GM15510 (cell line): ENCODE data around the gene PAK1.

Source experiments
- POLR2A ChIP-seq: IDR thresholded peaks from 3 replicates; pipeline ENCODE4 v1.6.1; 2011; ENCODE audit warnings: borderline replicate concordance; ENCODE audit not compliant: insufficient read length; ENCODE audit errors: extremely low read depth

The PAK1 gene

DNA sequence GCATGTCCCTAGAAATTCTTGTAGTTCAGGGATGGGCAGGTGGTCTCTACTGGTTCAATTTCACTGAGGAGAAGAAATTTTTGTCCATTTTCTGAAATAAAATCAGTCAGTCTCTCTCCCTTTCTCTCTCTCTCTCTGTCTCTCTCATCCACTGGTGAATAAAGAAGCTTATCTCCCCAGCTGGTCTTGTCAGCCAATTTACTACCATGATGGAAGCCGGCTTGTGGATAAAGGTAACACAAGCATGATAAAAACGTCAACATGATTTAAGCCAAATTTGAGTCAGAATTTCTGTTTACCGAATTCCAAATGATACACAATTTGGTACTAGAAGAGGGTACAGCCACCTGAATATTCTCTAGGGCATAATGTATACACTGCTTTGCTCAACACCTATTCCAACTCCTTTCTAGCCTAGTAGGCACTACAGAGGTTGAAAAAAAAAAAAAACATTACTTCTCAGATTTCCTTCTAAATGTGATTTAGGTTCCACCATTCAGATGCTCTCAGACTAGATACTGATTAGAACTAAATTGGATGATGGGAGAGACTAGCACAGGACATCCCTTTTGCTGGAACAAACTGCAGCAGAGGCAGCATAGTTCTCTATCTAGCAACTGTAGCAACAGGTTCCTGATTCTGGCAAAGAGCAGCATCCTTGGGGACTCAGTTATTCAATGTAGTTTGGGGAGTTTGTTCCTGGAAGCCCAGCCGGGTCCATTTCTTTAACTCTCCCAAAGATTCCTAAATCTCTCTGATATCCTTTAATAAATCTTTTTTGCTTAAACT lies 18.8 kb downstream of the PAK1 start:
- no peak for TF ChIP-seq POLR2A

DNA sequence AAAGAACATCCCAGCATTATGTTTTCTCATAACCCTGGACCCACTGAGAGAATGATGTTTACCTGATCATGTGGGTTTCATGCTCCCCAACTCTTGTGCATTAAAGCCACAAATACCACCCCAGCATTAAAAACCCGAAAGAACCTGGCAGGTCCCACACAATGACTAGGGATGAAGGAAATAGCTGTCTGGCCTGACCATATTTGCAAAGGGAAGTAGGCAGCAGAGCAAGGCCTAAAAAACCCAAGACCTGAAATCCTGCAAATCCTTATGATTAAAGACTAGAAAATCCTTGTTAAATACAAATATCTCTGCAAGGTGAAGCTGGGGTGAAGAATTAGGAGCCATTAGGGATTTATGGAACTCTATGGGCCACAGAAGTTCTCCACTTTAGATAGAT lies 23.7 kb downstream of the PAK1 start:
- no peak for TF ChIP-seq POLR2A

DNA sequence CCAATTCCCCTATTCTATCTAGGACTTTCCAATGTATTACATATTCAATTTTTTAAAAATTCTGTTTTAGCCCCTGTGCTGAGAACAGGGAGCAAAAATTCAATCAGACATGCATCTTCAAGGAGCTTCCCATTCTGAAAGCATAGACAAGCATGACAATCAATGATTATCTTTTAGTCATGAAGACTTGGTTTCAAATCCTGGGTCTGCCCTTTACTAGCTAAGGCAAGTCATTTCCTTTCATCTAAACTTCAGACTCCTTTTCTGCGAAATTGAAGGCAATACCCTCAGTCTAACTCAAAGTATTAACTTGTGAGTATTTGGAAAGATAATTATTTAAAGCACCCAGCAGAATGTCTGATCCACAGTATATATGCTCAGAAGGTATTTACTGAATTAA lies 24.1 kb downstream of the PAK1 start:
- no peak for TF ChIP-seq POLR2A

DNA sequence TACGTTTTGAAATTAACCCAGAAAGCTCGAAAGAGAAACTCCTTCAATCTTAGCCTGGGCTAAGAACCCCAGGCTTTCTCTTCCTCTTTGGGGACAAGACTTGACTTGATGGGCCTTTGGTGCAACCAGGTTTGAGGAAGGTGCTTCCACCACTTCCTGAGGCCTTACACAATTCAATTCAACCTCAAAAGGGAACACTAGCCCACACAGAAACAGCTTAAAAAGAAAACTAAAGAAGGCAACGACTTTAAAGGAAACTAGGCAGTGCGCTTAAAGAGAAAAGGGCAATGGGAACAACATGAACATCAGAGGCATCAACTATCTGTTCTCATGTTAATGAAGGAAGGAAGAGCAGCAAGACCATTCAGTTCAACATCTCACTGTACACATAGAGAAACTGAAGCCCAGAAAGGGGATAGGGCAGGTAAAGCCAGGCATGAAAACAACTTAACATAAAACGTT lies 24.8 kb downstream of the PAK1 start:
- no peak for TF ChIP-seq POLR2A

DNA sequence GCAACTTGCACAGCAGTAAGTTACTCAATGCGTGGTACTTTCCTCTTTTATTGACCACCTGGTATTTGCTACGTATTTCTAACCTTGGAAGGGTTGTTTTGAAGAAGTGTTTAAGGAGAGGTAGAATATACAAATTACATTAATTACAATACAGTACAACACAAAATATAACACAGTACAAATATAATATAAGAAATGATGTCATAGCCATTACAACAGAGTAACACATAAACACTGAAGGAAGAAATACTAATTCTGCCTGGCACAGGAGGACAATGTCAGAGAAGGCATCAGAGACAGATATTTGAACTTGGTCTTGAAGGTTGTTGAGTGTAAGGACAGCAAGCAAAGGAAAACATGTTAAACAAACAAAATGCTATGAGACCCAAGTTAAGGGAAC lies 25.6 kb downstream of the PAK1 start:
- no peak for TF ChIP-seq POLR2A

DNA sequence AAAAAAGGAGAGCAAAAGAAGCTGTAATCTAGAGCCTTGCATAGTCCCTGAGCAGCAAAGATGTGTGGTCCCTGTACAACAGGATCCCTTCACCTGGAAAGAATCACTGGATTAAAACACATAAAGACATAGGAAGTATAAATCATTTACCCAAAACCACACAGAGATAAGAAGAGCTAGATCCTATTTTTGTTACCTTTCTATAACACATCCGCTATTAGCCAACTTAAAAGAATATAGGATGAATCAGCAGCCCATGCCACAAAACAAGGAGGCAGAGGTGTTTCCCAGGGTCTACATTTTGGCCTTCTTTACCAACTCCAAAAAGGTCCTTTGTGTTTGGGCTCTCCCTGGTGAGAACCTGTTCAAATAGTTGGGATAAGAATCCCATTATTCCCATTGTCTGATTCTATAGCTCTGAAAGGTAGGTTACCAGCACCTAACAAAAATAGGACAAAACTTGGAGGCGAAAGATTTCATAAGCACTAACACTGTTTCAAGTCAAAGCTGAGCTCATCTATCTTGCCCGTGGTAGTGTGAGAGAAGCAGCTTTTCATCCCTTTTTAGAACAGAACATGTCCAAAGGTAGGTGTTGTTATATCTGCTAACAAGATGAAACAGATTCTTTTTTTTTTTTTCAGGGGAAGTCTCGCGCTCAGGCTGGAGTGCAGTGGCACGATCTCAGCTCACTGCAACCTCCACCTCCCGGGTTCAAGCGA lies 26.8 kb downstream of the PAK1 start:
- no peak for TF ChIP-seq POLR2A

DNA sequence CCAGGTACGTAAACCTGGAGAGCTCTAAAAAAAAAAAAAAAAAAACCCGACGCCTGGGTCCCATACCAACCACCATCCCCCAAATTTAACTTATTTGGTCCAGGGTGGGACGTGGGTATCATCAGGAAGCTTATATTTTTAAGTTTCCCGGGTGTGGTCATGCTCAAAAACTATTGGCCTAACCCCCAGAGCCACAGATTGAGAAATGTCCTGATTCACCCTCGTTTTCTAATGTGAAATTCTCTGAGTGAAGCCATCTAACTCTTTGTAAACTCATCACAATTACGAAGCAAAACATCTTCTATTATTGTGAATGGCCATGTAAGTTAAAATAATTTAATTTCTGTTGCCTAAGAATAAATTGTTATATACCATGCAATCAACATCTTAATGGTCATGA lies 29.6 kb downstream of the PAK1 start:
- TF ChIP-seq POLR2A, result no peak

DNA sequence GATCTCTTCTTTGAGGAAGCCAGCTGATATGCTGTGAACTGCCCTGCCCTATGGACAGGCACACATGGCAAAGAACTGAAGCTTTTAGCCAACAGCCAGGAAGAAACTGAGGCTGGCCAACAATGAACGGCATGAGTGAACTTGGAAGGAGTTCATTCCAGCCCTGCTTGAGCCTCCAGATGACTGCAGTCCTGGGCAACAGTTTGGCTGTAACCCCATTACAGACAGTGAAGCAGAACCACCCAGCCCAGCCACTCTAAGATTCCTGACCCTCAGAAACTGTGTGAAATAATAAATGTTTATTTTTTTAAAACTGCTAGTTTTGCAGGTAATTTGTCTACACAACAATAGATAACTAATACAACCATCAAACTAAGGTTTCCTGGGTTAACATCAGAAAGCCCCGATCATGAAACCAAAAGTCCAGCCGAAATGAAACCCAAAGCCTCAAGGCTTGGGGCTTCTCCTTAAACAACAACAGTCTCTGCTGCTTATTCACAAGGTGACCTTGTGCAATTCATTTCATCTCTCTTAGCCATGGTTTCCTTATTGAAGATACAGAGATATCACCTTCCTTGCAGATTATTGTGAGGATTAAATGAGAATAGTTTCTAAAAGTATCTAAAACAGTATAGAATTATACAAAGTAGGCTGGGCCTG lies 31.4 kb downstream of the PAK1 start:
- TF ChIP-seq POLR2A, result no peak

DNA sequence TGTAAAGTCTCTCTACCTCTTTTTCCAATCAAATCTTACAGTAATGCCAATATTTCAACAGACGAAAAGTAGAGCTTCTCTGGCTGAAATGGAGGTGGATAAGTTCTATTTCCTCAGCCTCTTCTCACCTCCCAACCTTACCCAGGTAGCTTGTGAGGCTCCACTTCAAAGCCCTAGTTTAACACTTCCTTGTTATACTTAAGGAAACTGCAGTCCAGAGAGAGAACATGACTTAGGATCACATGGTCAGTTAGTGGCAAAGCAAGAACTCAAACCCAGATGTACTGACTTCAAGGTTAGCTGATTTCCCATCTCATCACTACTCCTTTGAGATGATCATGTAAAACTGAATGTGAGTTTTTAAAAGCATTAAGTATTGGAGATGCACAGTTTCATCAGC lies 32.5 kb downstream of the PAK1 start:
- TF ChIP-seq POLR2A, result no peak

DNA sequence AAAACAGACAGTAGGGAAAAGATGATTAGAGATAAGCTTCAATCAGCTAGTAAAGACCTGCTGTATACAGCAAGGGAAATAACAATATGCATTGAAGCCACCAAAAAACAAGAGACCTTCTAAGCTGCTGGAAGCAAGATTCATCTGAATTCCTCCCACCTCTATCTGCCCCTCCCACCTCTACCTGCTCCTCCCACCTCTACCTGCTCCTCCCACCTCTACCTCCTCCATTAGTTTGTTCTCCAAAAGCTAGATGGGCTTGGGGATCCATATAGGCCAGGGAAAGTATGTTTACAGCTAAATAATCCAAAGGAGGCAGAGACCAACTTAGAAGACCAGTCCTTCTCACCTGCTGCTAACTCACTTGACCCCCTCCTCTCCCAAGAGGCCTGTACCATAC lies 33.2 kb downstream of the PAK1 start:
- TF ChIP-seq POLR2A, result no peak

DNA sequence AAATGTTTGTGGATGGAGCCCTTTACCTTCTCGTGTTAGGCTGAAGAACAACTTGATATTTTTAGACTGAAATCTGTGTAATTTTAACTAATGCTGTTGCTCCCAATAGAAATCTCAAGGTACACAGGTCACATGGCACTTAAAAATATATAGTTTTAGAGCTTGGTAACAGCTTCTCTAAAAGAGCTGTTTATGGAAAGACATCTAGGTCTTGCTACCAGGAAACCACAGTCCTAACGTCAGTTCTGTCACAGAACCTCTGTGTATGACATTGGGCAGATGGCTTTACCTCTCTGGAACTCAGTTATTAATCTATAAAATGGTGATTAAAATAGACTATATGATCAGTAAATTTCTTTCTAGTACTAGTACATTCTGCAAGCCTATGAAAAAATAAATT lies 35.4 kb downstream of the PAK1 start:
- no peak for TF ChIP-seq POLR2A

DNA sequence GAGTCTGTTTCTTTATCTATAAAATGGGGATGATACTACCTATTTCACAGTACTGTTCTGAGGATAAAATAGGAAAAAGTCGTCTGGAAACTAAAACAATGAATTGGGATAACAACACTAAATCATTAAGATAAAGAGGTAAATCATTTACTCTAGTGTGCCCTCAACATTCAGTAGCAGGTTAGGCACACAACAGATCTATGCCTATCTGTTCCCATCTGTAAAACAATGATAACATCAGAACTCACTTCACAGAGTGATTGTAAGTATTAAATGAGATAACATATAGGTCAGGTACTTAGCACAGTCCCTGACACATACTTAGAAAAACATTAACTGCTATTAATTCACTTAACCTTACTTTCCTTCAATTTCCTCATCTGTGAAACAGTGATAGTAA lies 36.9 kb downstream of the PAK1 start:
- TF ChIP-seq POLR2A, result no peak

DNA sequence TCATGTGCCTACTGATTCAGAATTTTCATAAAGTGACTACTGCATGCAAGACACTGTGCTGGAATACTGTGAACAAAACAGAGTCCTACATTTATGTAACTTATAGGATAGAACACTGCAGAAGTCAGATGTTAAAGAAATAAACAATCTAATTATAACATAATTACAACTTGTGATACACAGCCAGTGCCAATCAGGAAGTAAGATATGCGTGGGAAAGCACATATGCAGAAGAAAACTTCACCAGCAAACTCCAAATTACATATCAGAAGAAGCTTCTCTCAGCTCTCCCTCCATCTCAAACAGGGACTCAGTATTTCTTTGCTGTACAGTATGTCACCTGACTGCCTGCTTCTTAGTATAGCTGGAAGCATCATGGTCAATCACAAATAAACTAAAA lies 37.4 kb downstream of the PAK1 start:
- TF ChIP-seq POLR2A, result no peak

DNA sequence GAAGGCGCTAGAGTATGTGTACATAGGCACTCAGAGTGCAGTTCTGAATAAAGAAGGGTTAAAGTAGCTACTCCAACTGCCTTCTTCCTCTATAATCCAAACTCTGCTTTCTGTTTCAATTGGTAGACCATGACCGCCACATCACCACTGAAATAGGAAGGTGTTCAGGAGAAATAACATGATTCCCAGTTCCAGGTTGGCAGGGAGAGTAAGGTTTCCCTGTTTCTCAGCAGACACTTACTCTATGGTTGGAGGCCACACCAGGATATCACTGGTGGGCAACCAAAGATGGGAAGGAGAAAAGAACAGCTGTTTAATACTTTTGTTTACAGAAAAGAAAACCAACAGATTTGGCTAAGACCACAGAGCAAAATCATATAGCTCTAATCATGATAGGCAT lies 37.9 kb downstream of the PAK1 start:
- TF ChIP-seq POLR2A, result no peak

DNA sequence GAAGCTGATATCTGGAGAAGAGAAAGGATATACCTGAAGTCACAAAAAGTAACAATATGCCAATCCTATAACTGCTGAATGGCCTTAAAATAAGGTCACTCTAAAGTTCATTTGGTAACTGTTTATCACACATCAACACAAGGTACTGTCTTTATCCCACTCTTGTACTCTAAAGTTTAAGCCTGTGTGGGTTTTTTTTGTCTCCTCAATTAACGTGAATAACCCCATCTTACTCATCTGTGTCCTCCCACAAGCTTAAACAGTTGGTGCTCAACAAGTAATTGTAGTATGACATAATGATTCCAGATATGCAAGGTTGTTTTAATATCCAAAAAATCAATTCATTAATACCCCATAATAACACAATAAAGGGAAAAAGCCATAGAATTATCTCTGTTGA lies 42.1 kb downstream of the PAK1 start:
- TF ChIP-seq POLR2A, result no peak
